GM12872 (cell line): Measurements from ENCODE around the gene GSG1.

Experiments
- CTCF ChIP-seq: IDR thresholded peaks from 3 replicates; pipeline ENCODE4 v1.5.1; 2011; ENCODE audit warnings: low read depth, mild to moderate bottlenecking, low read length, moderate library complexity; ENCODE audit not compliant: insufficient read depth

GSG1 gene

GRCh38 chr12:13104409-13104808 is 942 bp upstream of the GSG1 start:
- TF ChIP-seq CTCF: no peak

GRCh38 chr12:13102461-13103195 is 839 bp downstream of the GSG1 start:
- TF ChIP-seq CTCF: no peak

GRCh38 chr12:13101821-13102375 is 1.6 kb downstream of the GSG1 start:
- TF ChIP-seq CTCF: no peak

GRCh38 chr12:13100882-13101769 is 2.3 kb downstream of the GSG1 start:
- no peak for TF ChIP-seq CTCF

GRCh38 chr12:13100605-13100881 is 2.9 kb downstream of the GSG1 start:
- no peak for TF ChIP-seq CTCF

- TF ChIP-seq CTCF: no peak
Measured at GRCh38 chr12:13099844-13100604, 3.4 kb downstream of the GSG1 start.
